BLaER1 treated with 17β-estradiol and CSF1 and Interleukin-3, amounts not matched to agents 10 nM and 100 nM (cell line): ENCODE data around the gene TP53I13.

Experiments
- H3K27ac ChIP-seq, 11 experiments: shearing (Covaris generic); formaldehyde crosslinking; 2 replicates each; pipeline ENCODE4 v1.8.1; 2022
- H3K27me3 ChIP-seq, 11 experiments: shearing (Covaris generic); formaldehyde crosslinking; 2 replicates each; pipeline ENCODE4 v1.8.1; 2022
- H3K36me3 ChIP-seq, 11 experiments: shearing (Covaris generic); formaldehyde crosslinking; 2 replicates each; pipeline ENCODE4 v1.8.1; 2022
- H3K4me1 ChIP-seq, 10 experiments: shearing (Covaris generic); formaldehyde crosslinking; 2 replicates each; pipeline ENCODE4 v1.8.1; 2022
- H3K4me2 ChIP-seq, 11 experiments: shearing (Covaris generic); formaldehyde crosslinking; 2 replicates each; pipeline ENCODE4 v1.8.1; 2022
- H3K4me3 ChIP-seq, 10 experiments: shearing (Covaris generic); formaldehyde crosslinking; 2 replicates each; pipeline ENCODE4 v1.8.1; 2022
- H3K9ac ChIP-seq, 11 experiments: shearing (Covaris generic); formaldehyde crosslinking; 2 replicates each; pipeline ENCODE4 v1.8.1; 2022
- H3K9me3 ChIP-seq, 11 experiments: shearing (Covaris generic); formaldehyde crosslinking; replicated peaks in 1 of 11; 2 replicates each; pipeline ENCODE4 v1.8.1; 2022
- H4K20me1 ChIP-seq, 11 experiments: shearing (Covaris generic); formaldehyde crosslinking; 2 replicates each; pipeline ENCODE4 v1.8.1; 2022
- Cebpa-rat ChIP-seq, 11 experiments: shearing (Covaris generic); IDR thresholded peaks; 2 replicates each; pipeline ENCODE4 v1.8.1; 2022

Gene TP53I13

GRCh38 chr17:29596811-29597210 is 28.3 kb downstream of the TP53I13 start:
- H3K27ac ChIP-seq, result no peak overlapping the region
- peak overlapping the region in 4 of 11 experiments; percentile 8 to 32 (median 14); a peak in 3 of 22 replicates for H3K9ac ChIP-seq
- H3K4me2 ChIP-seq, result peak overlapping the region; percentile 24 to 100 (median 99); a peak in 21 of 22 replicates
- no peaks in the 10 kb centered on the region for H3K9me3 ChIP-seq
- H3K36me3 ChIP-seq, result no peaks in the 10 kb centered on the region
- TF ChIP-seq Cebpa-rat (IDR thresholded peaks at IDR 0.05), result no peak
- H3K4me3 ChIP-seq, result no peak overlapping the region
- peaks cover 56 to 82% (median 73%) of the 10 kb centered on the region in 10 experiments for H3K4me1 ChIP-seq
- H4K20me1 ChIP-seq, result peaks cover 0 to 83% (median 63%) of the 10 kb centered on the region in 11 experiments; a peak in 19 of 22 replicates
- no peaks in the 10 kb centered on the region for H3K27me3 ChIP-seq

- Histone ChIP-seq H3K9me3 (no peaks in the 10 kb centered on the region), H3K4me1 (peaks cover 48 to 74% (median 65%) of the 10 kb centered on the region in 10 experiments), H3K4me2 (peak overlapping the region; percentile 39 to 100 (median 98)), H3K27ac (peak overlapping the region in 2 of 11 experiments; percentile 22 to 31; a peak in 2 of 22 replicates), H3K36me3 (no peaks in the 10 kb centered on the region), H3K27me3 (no peaks in the 10 kb centered on the region), H3K9ac (peak overlapping the region in 10 of 11 experiments; percentile 10 to 52 (median 33); a peak in 10 of 22 replicates), H4K20me1 (peaks cover 0 to 86% (median 63%) of the 10 kb centered on the region in 11 experiments; a peak in 19 of 22 replicates), H3K4me3 (no peak overlapping the region)
- no peak for TF ChIP-seq Cebpa-rat (IDR thresholded peaks at IDR 0.05)
Observed at GRCh38 chr17:29597361-29598172, 29.1 kb downstream of the TP53I13 start.

- Histone ChIP-seq H3K9me3 (no peaks in the 10 kb centered on the region), H3K27ac (no peak overlapping the region), H3K27me3 (no peaks in the 10 kb centered on the region), H3K4me3 (no peak overlapping the region), H3K9ac (no peak overlapping the region), H3K36me3 (peaks cover 0 to 11% (median 5%) of the 10 kb centered on the region in 11 experiments; a peak in 6 of 22 replicates), H4K20me1 (peaks cover 0 to 80% (median 33%) of the 10 kb centered on the region in 11 experiments; a peak in 16 of 22 replicates), H3K4me1 (peaks cover 9 to 42% (median 31%) of the 10 kb centered on the region in 10 experiments; a peak in 19 of 20 replicates), H3K4me2 (no peak overlapping the region)
- TF ChIP-seq Cebpa-rat (IDR thresholded peaks at IDR 0.05), result no peak
Observed at GRCh38 chr17:29603109-29603674, 34.7 kb downstream of the TP53I13 start.

- H4K20me1 ChIP-seq, result peaks cover 0 to 76% (median 18%) of the 10 kb centered on the region in 11 experiments; a peak in 12 of 22 replicates
- no peaks in the 10 kb centered on the region for H3K27me3 ChIP-seq
- TF ChIP-seq Cebpa-rat (IDR thresholded peaks at IDR 0.05), result no peak
- peaks cover 0 to under 1% (median 0%) of the 10 kb centered on the region in 11 experiments; a peak in 1 of 22 replicates for H3K9me3 ChIP-seq
- peak overlapping the region in 3 of 11 experiments; percentile 8 to 47 (median 34); a peak in 5 of 22 replicates for H3K9ac ChIP-seq
- H3K36me3 ChIP-seq, result peaks cover 0 to 46% (median 28%) of the 10 kb centered on the region in 11 experiments; a peak in 17 of 22 replicates
- H3K4me2 ChIP-seq, result peak overlapping the region in 8 of 11 experiments; percentile 19 to 54 (median 35); a peak in 15 of 22 replicates
- H3K27ac ChIP-seq, result peak overlapping the region in 5 of 11 experiments; percentile 13 to 55 (median 20); a peak in 10 of 22 replicates
- peaks cover 0 to 36% (median 18%) of the 10 kb centered on the region in 10 experiments; a peak in 16 of 20 replicates for H3K4me1 ChIP-seq
- no peak overlapping the region for H3K4me3 ChIP-seq
Observed at GRCh38 chr17:29607557-29608195, 39.2 kb downstream of the TP53I13 start.

GRCh38 chr17:29608986-29609385 is 40.5 kb downstream of the TP53I13 start:
- H3K36me3 ChIP-seq, result peaks cover 0 to 50% (median 32%) of the 10 kb centered on the region in 11 experiments; a peak in 17 of 22 replicates
- H3K4me3 ChIP-seq, result no peak overlapping the region
- no peaks in the 10 kb centered on the region; a peak in 1 of 22 replicates for H3K27me3 ChIP-seq
- peaks cover 5 to 48% (median 31%) of the 10 kb centered on the region in 10 experiments for H3K4me1 ChIP-seq
- H3K4me2 ChIP-seq, result peak overlapping the region in 1 of 11 experiments; percentile 28; a peak in 1 of 22 replicates
- peak overlapping the region in 1 of 11 experiments; percentile 5; a peak in 3 of 22 replicates for H3K9ac ChIP-seq
- TF ChIP-seq Cebpa-rat (IDR thresholded peaks at IDR 0.05), result no peak
- 0 out of 22 replicates have a peak overlapping the region, but pooled peaks of 1 of the 11 experiments have one; percentile 8 for H3K27ac ChIP-seq
- H4K20me1 ChIP-seq, result peaks cover 0 to 68% (median 18%) of the 10 kb centered on the region in 11 experiments; a peak in 13 of 22 replicates
- peaks cover 0 to 5% (median 0%) of the 10 kb centered on the region in 11 experiments; a peak in 1 of 22 replicates for H3K9me3 ChIP-seq

GRCh38 chr17:29610395-29610794 is 41.9 kb downstream of the TP53I13 start:
- no peak overlapping the region for H3K4me2 ChIP-seq
- no peak for TF ChIP-seq Cebpa-rat (IDR thresholded peaks at IDR 0.05)
- H4K20me1 ChIP-seq, result peaks cover 0 to 77% (median 26%) of the 10 kb centered on the region in 11 experiments; a peak in 15 of 22 replicates
- H3K9ac ChIP-seq, result no peak overlapping the region
- peaks cover 0 to 6% (median 0%) of the 10 kb centered on the region in 11 experiments; a peak in 5 of 22 replicates for H3K27me3 ChIP-seq
- peaks cover 0 to 50% (median 32%) of the 10 kb centered on the region in 11 experiments; a peak in 17 of 22 replicates for H3K36me3 ChIP-seq
- peaks cover 19 to 62% (median 45%) of the 10 kb centered on the region in 10 experiments for H3K4me1 ChIP-seq
- peaks cover 0 to 5% (median 0%) of the 10 kb centered on the region in 11 experiments; a peak in 1 of 22 replicates for H3K9me3 ChIP-seq
- H3K27ac ChIP-seq, result no peak overlapping the region
- no peak overlapping the region for H3K4me3 ChIP-seq

- peaks cover 28 to 73% (median 56%) of the 10 kb centered on the region in 10 experiments for H3K4me1 ChIP-seq
- H4K20me1 ChIP-seq, result peaks cover 0 to 83% (median 34%) of the 10 kb centered on the region in 11 experiments; a peak in 18 of 22 replicates
- no peak overlapping the region for H3K4me3 ChIP-seq
- H3K36me3 ChIP-seq, result peaks cover 0 to 50% (median 32%) of the 10 kb centered on the region in 11 experiments; a peak in 17 of 22 replicates
- H3K4me2 ChIP-seq, result no peak overlapping the region
- no peak overlapping the region for H3K27ac ChIP-seq
- H3K27me3 ChIP-seq, result peaks cover 8 to 17% (median 10%) of the 10 kb centered on the region in 11 experiments
- H3K9me3 ChIP-seq, result peaks cover 0 to 5% (median 0%) of the 10 kb centered on the region in 11 experiments; a peak in 1 of 22 replicates
- no peak overlapping the region for H3K9ac ChIP-seq
- no peak for TF ChIP-seq Cebpa-rat (IDR thresholded peaks at IDR 0.05)
Observed at GRCh38 chr17:29611351-29612093, 43.0 kb downstream of the TP53I13 start.
